Peyer's patch (tissue), 4 donors: ENCODE data around the gene OBP2B.

Experiments
- POLR2A ChIP-seq, 2 donors: fragments of 450-650 bp; IDR thresholded peaks; one replicate each; pipeline ENCODE4 v1.5.1; 2017; ENCODE audit warnings: antibody characterized with exemption in 2 of 2, mild to moderate bottlenecking in 2 of 2, moderate library complexity in 2 of 2
- TF ChIP-seq, protein P1 (sequence below), 6 experiments: fragments of 450-650 bp in 4 of 6; fragments of 200-600 bp in 2 of 6; sonication (generic) in 1 of 6; IDR thresholded peaks; one replicate each; pipeline ENCODE4 v1.5.1; 2017 to 2019; ENCODE audit warnings: antibody characterized with exemption in 6 of 6, mild to moderate bottlenecking in 3 of 6, moderate library complexity in 1 of 6

DNA sequence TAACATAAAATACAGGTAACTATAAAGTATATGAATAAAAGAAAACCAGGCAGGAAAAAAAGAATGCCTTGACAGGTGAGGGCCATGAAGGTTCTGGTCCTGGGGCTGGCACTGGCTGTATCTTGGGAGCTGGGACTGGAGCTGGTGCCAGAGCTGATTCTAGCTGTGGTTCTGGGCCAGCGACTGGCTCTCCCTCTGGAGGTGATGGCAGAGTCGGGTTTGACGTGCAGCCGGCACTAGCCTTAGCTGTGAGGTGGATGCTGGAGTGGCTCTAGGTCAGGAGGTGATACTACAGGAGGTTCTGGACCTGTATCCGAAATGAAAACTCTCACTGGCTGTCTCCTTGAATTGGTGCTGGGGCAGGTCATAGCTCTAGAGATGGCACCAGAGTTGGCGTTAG, 22.3 kb downstream of the OBP2B start:
- TF ChIP-seq, protein P1, sequence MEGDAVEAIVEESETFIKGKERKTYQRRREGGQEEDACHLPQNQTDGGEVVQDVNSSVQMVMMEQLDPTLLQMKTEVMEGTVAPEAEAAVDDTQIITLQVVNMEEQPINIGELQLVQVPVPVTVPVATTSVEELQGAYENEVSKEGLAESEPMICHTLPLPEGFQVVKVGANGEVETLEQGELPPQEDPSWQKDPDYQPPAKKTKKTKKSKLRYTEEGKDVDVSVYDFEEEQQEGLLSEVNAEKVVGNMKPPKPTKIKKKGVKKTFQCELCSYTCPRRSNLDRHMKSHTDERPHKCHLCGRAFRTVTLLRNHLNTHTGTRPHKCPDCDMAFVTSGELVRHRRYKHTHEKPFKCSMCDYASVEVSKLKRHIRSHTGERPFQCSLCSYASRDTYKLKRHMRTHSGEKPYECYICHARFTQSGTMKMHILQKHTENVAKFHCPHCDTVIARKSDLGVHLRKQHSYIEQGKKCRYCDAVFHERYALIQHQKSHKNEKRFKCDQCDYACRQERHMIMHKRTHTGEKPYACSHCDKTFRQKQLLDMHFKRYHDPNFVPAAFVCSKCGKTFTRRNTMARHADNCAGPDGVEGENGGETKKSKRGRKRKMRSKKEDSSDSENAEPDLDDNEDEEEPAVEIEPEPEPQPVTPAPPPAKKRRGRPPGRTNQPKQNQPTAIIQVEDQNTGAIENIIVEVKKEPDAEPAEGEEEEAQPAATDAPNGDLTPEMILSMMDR (IDR thresholded peaks at IDR 0.05) = no peak
- no peak for TF ChIP-seq POLR2A (IDR thresholded peaks at IDR 0.05)
